SJCRH30 (cell line): ENCODE results near the gene SPRED2. TPM values are rescaled to one million over a fixed set of nuclear protein-coding genes. Genes with fewer than 3 reads are reported as not detected.

Experiments used
- DNase-seq, 2 experiments: peaks; one replicate each; pipeline ENCODE4 v3.0.0-alpha.2; 2015 to 2020
- H3K27ac ChIP-seq: fragments of 250-450 bp; sonication (Bioruptor Pico); 2 replicates; pipeline ENCODE4 v1.5.1; 2020; ENCODE audit warnings: mild to moderate bottlenecking, moderate library complexity
- H3K27me3 ChIP-seq: fragments of 250-450 bp; sonication (Bioruptor Pico); 2 replicates; pipeline ENCODE4 v1.5.1; 2020; ENCODE audit warnings: mild to moderate bottlenecking, moderate library complexity
- H3K36me3 ChIP-seq: fragments of 250-450 bp; sonication (Bioruptor Pico); 2 replicates; pipeline ENCODE4 v1.5.1; 2020; ENCODE audit warnings: mild to moderate bottlenecking, moderate library complexity
- H3K4me1 ChIP-seq: fragments of 250-450 bp; sonication (Bioruptor Pico); 2 replicates; pipeline ENCODE4 v1.5.1; 2020; ENCODE audit warnings: mild to moderate bottlenecking, moderate library complexity
- H3K4me3 ChIP-seq: fragments of 250-450 bp; sonication (Bioruptor Pico); 2 replicates; pipeline ENCODE4 v1.5.1; 2020; ENCODE audit warnings: mild to moderate bottlenecking, moderate library complexity
- H3K9me3 ChIP-seq: fragments of 250-450 bp; sonication (Bioruptor Pico); replicated peaks from 2 replicates; pipeline ENCODE4 v1.5.1; 2020; ENCODE audit warnings: mild to moderate bottlenecking, moderate library complexity
- total RNA-seq: library from RNA; depleted of rRNA; stranded (reverse); fragments of >200 nt; shearing (Covaris generic); gene quantifications from 2 replicates; pipeline ENCODE4 v1.2.3, GENCODE V29; 2014

Gene SPRED2
- total RNA-seq, 1 experiment from 2014 or later: 20.8 TPM

DNA sequence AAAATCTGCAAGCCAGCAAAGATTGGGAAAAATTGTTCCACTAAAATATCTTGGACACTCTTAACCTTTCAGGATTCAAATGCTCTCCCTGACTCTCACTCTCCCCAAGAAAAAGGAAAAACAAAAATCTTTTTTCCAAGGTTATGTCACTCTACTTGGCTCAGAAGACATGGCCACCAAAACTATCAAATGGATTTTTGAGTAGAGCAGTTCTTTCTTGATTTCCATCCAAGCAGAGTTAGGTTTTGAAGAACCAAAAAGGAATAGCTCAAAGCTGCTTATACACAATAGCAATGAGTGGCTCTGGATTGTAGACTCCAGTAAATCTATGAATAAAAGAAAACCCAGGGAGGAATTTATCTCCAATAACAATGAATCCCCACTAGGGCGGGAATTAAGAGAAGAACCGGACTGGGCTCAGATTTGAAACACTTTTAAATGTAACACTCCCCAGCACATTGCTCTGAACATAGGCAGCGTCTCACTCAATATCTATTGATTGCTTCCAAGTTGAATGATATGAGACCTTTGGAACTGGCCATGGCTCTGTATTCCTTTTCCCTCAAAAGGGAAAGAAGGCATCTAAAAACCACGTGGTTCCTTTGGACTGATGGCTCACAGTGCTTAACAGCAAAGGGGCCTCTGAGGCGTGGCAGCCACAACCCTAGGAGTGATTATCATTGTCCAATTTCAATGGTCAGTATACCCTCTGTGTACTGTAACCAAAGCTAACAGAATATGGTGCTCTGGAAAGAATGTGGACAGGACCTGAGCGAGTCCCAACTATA lies 68.3 kb downstream of the SPRED2 start:
- H3K4me1 ChIP-seq: peaks cover 71% of the 10 kb centered on the region
- no peak overlapping the region for H3K4me3 ChIP-seq
- no peaks in the 10 kb centered on the region for H3K36me3 ChIP-seq
- no peak overlapping the region for H3K27ac ChIP-seq
- H3K9me3 ChIP-seq: no peaks in the 10 kb centered on the region
- no peak for DNase-seq
- H3K27me3 ChIP-seq: no peaks in the 10 kb centered on the region

DNA sequence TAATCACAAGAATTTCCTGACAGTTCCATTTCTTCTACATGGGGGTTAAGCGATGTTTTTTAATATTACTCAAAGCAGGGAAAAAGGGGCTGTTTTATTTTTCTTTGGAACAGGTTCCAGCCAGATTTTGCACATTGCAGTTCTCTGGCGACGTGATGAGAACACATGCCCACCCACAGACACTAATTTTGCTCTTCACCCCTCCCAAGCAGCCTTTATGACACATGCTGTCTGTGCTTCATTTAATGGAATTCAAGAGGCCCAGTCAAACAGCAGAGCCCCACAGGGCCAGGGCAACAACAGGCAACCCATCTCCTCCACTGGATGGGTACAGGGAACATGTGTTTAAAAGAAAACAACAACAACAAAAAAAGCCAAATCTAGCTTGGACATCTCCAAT lies 70.8 kb downstream of the SPRED2 start:
- H3K27ac ChIP-seq: peak overlapping the region; percentile 12; the same call in 1 of the 2 replicates

GRCh38 chr2:65360441-65360840 lies 72.0 kb downstream of the SPRED2 start:
- DNase-seq: no peak
- H3K27ac ChIP-seq: peak overlapping the region; percentile 73
- H3K4me1 ChIP-seq: peaks cover 69% of the 10 kb centered on the region
- no peaks in the 10 kb centered on the region for H3K36me3 ChIP-seq
- H3K27me3 ChIP-seq: no peaks in the 10 kb centered on the region
- no peaks in the 10 kb centered on the region for H3K9me3 ChIP-seq
- H3K4me3 ChIP-seq: no peak overlapping the region

More for the DNA sequence above, 70.8 kb downstream of the SPRED2 start:
- no peaks in the 10 kb centered on the region for H3K9me3 ChIP-seq
- H3K36me3 ChIP-seq: no peaks in the 10 kb centered on the region
- H3K27me3 ChIP-seq: no peaks in the 10 kb centered on the region
- H3K4me3 ChIP-seq: no peak overlapping the region
- H3K4me1 ChIP-seq: peaks cover 77% of the 10 kb centered on the region
- DNase-seq: peak; percentile 59 to 66

DNA sequence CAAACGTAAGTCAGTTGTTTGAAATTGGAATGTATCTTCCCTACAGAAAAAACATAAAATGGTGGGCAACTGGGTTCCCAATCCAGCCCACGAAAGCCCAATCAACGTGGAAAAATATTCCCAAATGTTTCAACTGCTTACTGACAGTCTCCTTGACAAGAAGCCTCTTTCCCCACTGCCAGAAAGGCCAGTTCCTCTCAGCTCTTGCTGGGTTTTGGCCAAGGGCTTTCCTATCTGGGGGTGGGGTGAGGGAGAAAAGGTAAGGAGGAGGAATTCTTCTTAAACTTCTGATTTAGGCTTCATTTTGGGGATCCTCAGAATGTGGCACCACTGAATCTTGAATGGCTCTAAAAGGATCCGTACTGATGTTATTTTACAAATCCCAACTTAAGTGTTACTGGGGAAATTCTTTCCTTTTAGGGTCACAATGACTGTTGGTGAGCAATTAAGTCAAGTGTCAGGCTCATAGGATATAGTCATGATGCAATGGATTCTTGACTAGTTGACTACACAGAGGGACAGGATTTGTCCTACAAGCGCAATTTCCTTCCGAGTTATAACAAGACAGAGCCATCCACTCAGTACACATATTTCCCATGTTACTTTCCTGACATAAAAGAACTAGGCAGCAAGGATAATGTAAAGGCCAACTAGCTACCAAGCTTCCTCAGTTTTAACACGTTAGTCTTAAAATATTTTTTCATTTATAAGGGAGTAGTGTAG lies 73.6 kb downstream of the SPRED2 start:
- Histone ChIP-seq H3K4me3 (no peak overlapping the region), H3K27ac (peak overlapping the region; percentile 73), H3K9me3 (no peaks in the 10 kb centered on the region), H3K4me1 (peaks cover 53% of the 10 kb centered on the region), H3K36me3 (no peaks in the 10 kb centered on the region), H3K27me3 (no peaks in the 10 kb centered on the region)
- DNase-seq: no peak

DNA sequence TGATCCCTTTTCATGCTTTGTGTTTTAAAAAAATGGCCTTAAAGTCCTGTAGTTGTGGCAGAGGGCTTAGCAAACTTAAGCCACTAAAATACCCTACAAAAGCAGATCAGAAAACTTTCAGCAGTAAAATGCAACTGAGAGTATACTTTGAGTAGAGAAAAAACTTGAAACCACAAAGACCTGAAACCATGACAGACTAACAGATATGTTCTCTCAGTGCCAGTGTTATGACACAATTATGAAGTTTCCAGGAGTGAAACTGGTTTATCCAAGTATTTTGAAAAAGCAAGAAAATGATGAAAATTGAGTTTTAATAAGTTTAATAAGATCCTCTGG lies 74.5 kb downstream of the SPRED2 start:
- DNase-seq: no peak
- no peak overlapping the region for H3K4me3 ChIP-seq
- H3K36me3 ChIP-seq: no peaks in the 10 kb centered on the region
- H3K27ac ChIP-seq: peak overlapping the region; percentile 73
- peaks cover 53% of the 10 kb centered on the region for H3K4me1 ChIP-seq
- no peaks in the 10 kb centered on the region for H3K9me3 ChIP-seq
- H3K27me3 ChIP-seq: no peaks in the 10 kb centered on the region

GRCh38 chr2:65357095-65357958 lies 75.1 kb downstream of the SPRED2 start:
- Histone ChIP-seq H3K27ac (peak overlapping the region; percentile 73), H3K4me1 (peaks cover 55% of the 10 kb centered on the region), H3K9me3 (no peaks in the 10 kb centered on the region), H3K4me3 (no peak overlapping the region), H3K27me3 (no peaks in the 10 kb centered on the region), H3K36me3 (no peaks in the 10 kb centered on the region)
- peak; percentile 42 to 71 for DNase-seq

DNA sequence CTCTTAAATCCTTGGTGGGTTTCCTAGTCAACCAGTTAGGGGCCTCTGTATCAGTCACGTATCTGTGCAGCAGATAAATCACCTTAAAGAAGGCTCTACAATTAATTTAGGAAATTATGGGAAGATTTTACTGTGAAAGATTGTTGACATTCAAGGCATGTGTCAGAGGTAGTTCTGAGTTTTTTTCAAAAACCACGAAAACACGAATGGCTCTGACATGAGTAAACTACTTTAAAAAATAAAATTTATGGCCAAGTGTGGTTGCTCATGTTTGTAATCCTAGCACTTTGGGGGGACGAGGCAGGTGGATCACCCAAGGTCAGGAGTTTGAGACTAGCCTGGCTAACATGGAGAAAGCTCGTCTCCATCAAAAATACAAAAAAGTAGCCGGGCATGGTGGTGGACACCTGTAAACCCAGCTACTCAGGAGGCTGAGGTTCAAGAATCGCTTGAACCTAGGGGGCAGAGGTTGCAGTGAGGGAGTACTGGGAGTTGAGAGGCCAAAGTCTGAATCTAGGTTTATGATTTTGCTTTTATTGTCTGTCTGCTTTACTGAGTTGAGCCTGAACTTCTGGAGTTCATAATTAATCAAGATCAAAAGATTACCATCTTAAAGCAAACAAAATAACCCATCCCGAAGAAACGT lies 77.1 kb downstream of the SPRED2 start:
- no peak for DNase-seq
- H3K4me3 ChIP-seq: no peak overlapping the region
- no peak overlapping the region for H3K27ac ChIP-seq
- H3K9me3 ChIP-seq: no peaks in the 10 kb centered on the region
- H3K27me3 ChIP-seq: no peaks in the 10 kb centered on the region
- peaks cover 57% of the 10 kb centered on the region for H3K4me1 ChIP-seq
- H3K36me3 ChIP-seq: no peaks in the 10 kb centered on the region

DNA sequence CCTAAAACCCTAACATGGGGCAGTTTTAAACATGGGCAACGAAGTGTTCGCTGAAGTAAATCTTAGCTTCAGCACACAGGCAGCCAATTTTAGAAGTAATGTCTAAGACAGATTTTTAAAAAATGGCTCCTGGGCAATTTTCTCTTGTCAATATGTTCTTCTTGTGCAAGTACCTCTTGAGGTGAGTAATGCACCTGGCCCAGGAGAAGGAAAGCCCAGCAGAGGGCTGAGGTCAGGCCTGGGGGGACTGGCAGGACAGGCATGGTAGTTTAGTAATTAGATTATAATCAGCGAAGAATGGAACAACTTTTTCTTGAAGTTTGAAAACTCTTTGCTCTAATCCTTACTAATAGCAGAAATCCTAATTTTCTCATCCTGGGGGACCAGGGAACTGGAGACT lies 77.6 kb downstream of the SPRED2 start:
- no peaks in the 10 kb centered on the region for H3K9me3 ChIP-seq
- no peak overlapping the region for H3K27ac ChIP-seq
- no peaks in the 10 kb centered on the region for H3K36me3 ChIP-seq
- no peak overlapping the region for H3K4me3 ChIP-seq
- DNase-seq: no peak
- H3K27me3 ChIP-seq: no peaks in the 10 kb centered on the region
- peaks cover 58% of the 10 kb centered on the region for H3K4me1 ChIP-seq

DNA sequence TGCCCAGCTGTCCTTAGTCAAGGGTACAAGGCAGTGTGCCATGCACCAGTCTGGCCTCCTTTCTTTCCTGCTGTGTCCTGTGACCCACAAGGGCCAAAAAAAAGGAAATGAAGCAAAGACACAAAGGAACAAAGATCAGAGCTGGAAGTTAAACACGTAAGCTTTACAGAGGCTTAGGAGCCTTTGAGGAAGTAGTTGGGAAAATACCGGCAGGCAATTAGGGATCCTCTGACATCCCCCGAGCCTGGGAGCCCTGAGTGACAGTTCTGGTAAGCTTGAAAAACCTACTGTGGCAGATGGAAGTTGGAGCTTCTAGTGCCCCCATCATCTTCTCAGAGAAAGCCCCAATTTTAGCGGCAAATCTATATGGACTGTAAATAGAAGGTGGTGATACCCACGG lies 78.5 kb downstream of the SPRED2 start:
- Histone ChIP-seq H3K4me1 (peaks cover 57% of the 10 kb centered on the region), H3K27me3 (no peaks in the 10 kb centered on the region), H3K9me3 (no peaks in the 10 kb centered on the region)

DNA sequence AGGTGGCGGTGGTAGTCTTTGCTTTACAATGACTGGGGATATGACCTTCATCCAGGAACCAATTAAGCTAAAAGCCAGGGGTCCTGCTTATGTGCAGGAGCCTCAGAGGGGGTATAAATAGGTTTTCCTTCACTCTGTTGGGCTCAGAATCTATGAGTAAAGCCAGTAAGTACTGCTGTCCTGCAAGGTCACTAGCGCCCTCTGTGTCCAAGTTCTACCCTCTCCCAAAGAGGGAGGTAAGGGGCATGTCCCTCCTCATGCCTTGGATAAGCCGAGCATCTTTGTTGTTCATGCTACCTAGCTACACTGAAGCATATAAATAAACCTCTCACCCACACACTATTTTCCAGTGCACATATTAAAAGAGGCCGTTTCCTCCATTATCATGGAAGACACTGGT lies 79.4 kb downstream of the SPRED2 start:
- H3K27me3 ChIP-seq: no peaks in the 10 kb centered on the region
- no peak for DNase-seq
- H3K27ac ChIP-seq: no peak overlapping the region
- no peaks in the 10 kb centered on the region for H3K9me3 ChIP-seq
- H3K36me3 ChIP-seq: no peaks in the 10 kb centered on the region
- no peak overlapping the region for H3K4me3 ChIP-seq
- H3K4me1 ChIP-seq: peaks cover 48% of the 10 kb centered on the region

More for the DNA sequence above, 78.5 kb downstream of the SPRED2 start:
- Histone ChIP-seq H3K36me3 (no peaks in the 10 kb centered on the region), H3K27ac (no peak overlapping the region), H3K4me3 (no peak overlapping the region)
- DNase-seq: no peak

DNA sequence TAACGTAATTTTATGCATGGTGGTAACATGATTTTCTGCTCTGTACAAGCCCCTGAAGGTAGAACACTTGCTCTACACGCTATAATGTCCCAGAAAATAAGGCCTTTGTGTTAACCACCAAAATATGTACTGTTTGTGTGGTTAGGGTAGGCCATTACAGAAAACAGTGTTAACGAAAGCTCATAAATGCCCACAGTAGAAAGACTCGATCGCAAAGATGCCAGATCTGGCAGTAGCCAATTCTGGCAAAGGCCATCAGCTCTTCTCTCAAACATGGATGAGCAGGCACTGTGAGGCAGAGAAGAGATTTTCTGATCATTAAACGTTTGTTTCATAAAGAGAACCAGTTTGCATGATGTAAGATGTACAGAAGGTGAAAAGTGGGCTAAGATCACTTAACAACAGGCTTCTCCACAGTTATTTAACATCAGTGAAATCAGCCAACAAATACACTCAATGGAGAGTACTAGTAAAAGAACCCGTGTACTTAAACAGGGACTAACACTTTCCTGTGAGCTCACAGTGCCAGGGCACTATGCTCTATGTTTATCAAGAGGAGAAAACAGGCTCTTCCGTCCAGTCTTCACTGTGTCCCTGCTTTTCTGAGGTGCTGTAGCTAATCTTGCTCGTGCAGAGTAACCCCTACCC lies 80.3 kb downstream of the SPRED2 start:
- Histone ChIP-seq H3K27ac (no peak overlapping the region), H3K4me1 (peaks cover 39% of the 10 kb centered on the region), H3K36me3 (no peaks in the 10 kb centered on the region), H3K27me3 (no peaks in the 10 kb centered on the region), H3K4me3 (no peak overlapping the region), H3K9me3 (no peaks in the 10 kb centered on the region)
- no peak for DNase-seq

DNA sequence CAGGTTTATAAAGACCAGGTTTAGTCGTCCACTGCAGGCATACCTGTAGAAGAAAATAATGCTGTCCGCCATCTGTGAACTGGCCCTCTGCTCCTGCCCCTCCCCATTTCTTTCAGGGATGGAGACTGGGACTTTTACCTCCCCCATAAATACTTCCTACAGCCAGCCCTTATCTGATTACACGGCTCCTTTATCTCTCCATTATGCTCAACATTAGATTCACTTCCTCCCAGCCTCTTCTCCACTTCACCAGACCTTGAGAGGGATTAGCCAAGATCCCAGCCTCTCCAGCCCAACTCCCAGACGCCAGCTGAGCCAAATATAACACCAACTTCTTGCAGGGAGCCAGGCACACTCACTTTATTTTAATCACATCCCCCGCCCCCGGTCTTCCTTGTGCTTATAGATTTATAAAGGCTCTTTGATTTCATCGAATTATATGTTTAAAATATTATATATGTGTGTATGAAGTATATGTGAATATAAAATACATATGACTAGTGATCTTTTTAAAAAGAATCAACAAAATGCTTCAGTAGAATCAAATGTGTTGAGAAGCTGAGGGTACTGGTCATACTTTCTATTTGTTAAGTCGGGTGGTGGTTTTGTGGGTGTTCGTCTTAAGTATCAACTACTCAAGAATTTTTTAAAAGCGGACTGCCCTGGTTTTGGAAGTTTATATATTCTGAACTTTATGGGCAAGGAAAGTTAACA lies 81.0 kb downstream of the SPRED2 start:
- DNase-seq: peak; percentile 47 to 74
- peaks cover 33% of the 10 kb centered on the region for H3K4me1 ChIP-seq

GRCh38 chr2:65350651-65351056 lies 81.7 kb downstream of the SPRED2 start:
- Histone ChIP-seq H3K4me3 (no peak overlapping the region), H3K27me3 (no peaks in the 10 kb centered on the region), H3K4me1 (peaks cover 33% of the 10 kb centered on the region), H3K36me3 (no peaks in the 10 kb centered on the region), H3K9me3 (no peaks in the 10 kb centered on the region), H3K27ac (no peak overlapping the region; the same call in 1 of the 2 replicates)
- DNase-seq: peak in 1 of 2 experiments; percentile 52

More for the DNA sequence above, 81.0 kb downstream of the SPRED2 start:
- Histone ChIP-seq H3K27ac (no peak overlapping the region), H3K9me3 (no peaks in the 10 kb centered on the region), H3K4me3 (no peak overlapping the region), H3K27me3 (no peaks in the 10 kb centered on the region), H3K36me3 (no peaks in the 10 kb centered on the region)
